ENCODE data around the gene DUSP1. TPM values are rescaled to one million over a fixed set of nuclear protein-coding genes. Genes with fewer than 3 reads are reported as not detected.

Gene DUSP1
- total and polyA plus RNA-seq, 9 of the 15 experiments (the other 6 are each of a cell fraction or from before 2014, with no cell fraction given): 2.1 to 14.2 (median 8.5) TPM

- Histone ChIP-seq H2AFZ (ENCODE audit: low read depth, low read length) (peak overlapping the region; percentile 87), H3K36me3 (ENCODE audit: control insufficient read depth, insufficient read depth, low read length) (no peaks in the 10 kb centered on the region), H3K79me2 (ENCODE audit: control insufficient read depth, insufficient read depth, low read length) (no peaks in the 10 kb centered on the region), H3K9ac (ENCODE audit: insufficient read depth in 1 of 2, low read depth in 2 of 2, low read length in 2 of 2) (0 out of 4 replicates have a peak overlapping the region, but pooled peaks of 1 of the 2 experiments have one; percentile 30), H3K4me2 (ENCODE audit: insufficient read depth, low read length) (no peak overlapping the region), H3K9me3 (replicated peaks; ENCODE audit: control insufficient read depth, insufficient read depth, low read depth, low read length) (no peaks in the 10 kb centered on the region), H4K20me1 (replicated peaks; ENCODE audit: control insufficient read depth, insufficient read depth, low read length) (no peaks in the 10 kb centered on the region), H3K27ac (ENCODE audit: extremely low read depth, low read depth, low read length) (0 out of 3 replicates have a peak overlapping the region, but pooled peaks have one; percentile 44), H3K4me1 (replicated peaks in 1 of 2; ENCODE audit: control insufficient read depth in 2 of 2, insufficient read depth in 2 of 2, low read length in 2 of 2) (peaks cover 40 to 43% of the 10 kb centered on the region in 2 experiments), H3K4me3 (no peak overlapping the region), H3K9me1 (ENCODE audit: control insufficient read depth, insufficient read depth, low read length) (no peaks in the 10 kb centered on the region), H3K27me3 (ENCODE audit: control insufficient read depth in 2 of 2, insufficient read depth in 2 of 2, low read length in 2 of 2) (no peaks in the 10 kb centered on the region)
- ChIA-PET CTCF (ENCODE audit: low intra/inter-chr PET ratio) (no interaction called here), POLR2A (interaction anchor here (0.9 to 1.8 kb wide), 3 partner anchors 17 to 22 kb away, joined by 3 to 13 read pairs (median 4); partner anchors contain the start of gene DUSP1)
- TF ChIP-seq SPI1 (IDR thresholded peaks at IDR 0.05; ENCODE audit: borderline replicate concordance, low read depth, low read length) (0 out of 2 replicates have a peak, but pooled peaks have one; percentile 45), SMARCA4 (IDR thresholded peaks at IDR 0.05) (no peak)
- no TSS peak for BruUV-seq (replicated peaks)
- no peak for FAIRE-seq
- WGBS (ENCODE audit: insufficient coverage, low coverage, missing lambda C conversion rate): 80% methylated on average over 13 of the region's 13 CpGs
- intact Hi-C loops (cut with micrococcal nuclease) (no loop called here), in situ Hi-C loops (cut with MboI) (no loop called here)
- no peak for DNase-seq (ENCODE audit: extremely low read depth in 1 of 4, low spot score in 3 of 4)
- no peak for ATAC-seq
Measured at GRCh38 chr5:172792701-172793570, 21.9 kb upstream of the DUSP1 start.

DNA sequence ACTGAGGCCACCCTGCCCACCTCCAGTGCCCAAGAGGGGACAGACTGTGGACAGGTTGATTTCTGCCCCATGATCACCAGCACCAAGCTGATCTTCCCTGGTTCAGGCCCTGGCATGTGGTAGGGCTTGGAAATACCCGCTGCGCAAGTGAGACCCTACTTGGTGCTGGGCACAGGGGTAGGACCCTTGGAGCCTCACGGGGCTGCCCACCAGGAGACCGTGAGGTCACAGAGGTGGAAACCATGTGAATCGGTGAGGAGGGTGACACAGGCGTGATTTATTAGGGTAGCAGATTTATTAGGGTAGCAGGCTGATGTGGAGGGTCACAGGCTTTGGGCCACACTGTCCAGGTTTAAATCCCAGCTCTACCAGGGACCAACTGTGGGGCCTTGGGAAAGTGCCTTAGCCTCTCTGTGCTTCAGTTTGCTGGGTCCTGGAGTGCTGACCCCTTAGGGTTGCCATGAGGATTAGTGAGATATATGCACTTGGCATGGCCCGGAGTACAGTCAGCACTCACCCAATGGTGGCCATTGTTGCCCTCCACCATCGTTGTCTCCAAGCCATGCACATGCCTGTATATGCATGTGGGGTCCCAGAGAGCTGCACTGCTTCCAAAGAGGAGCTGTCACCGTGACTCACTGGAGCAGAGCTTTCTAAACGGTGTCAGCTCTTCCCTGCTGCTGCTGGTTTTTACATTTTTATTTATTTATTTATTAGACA lies 20.9 kb upstream of the DUSP1 start:
- peaks cover 43 to 46% of the 10 kb centered on the region in 2 experiments for H3K4me1 ChIP-seq (replicated peaks in 1 of 2; ENCODE audit: control insufficient read depth in 2 of 2, insufficient read depth in 2 of 2, low read length in 2 of 2)
- CTCF ChIA-PET (ENCODE audit: low intra/inter-chr PET ratio): no interaction called here
- no peak for TF ChIP-seq CBX2 (IDR thresholded peaks at IDR 0.05; ENCODE audit: insufficient read depth, low read length, poor library complexity, severe bottlenecking)
- no peak for TF ChIP-seq SUPT5H (IDR thresholded peaks at IDR 0.05)

More for the DNA sequence above, 20.9 kb upstream of the DUSP1 start:
- H3K36me3 ChIP-seq (ENCODE audit: control insufficient read depth, insufficient read depth, low read length): no peaks in the 10 kb centered on the region
- no peaks in the 10 kb centered on the region for H3K79me2 ChIP-seq (ENCODE audit: control insufficient read depth, insufficient read depth, low read length)
- intact Hi-C loops (cut with micrococcal nuclease) (no loop called here), in situ Hi-C loops (cut with MboI) (no loop called here)
- no peak overlapping the region for H2AFZ ChIP-seq (ENCODE audit: low read depth, low read length)
- no peak overlapping the region for H3K4me2 ChIP-seq (ENCODE audit: insufficient read depth, low read length)
- H3K9ac ChIP-seq (ENCODE audit: insufficient read depth in 1 of 2, low read depth in 2 of 2, low read length in 2 of 2): peak overlapping the region in 1 of 2 experiments; percentile 78; a peak in 2 of 4 replicates
- no peaks in the 10 kb centered on the region for H3K27me3 ChIP-seq (ENCODE audit: control insufficient read depth in 2 of 2, insufficient read depth in 2 of 2, low read length in 2 of 2)
- 77% methylated on average over 10 of the region's 10 CpGs for WGBS (ENCODE audit: insufficient coverage, low coverage, missing lambda C conversion rate)
- FAIRE-seq: no peak
- no TSS peak for BruUV-seq (replicated peaks)
- no peak for ATAC-seq
- H3K9me1 ChIP-seq (ENCODE audit: control insufficient read depth, insufficient read depth, low read length): no peaks in the 10 kb centered on the region
- DNase-seq (ENCODE audit: extremely low read depth in 1 of 4, low spot score in 3 of 4): no peak
- H3K27ac ChIP-seq (ENCODE audit: extremely low read depth, low read depth, low read length): no peak overlapping the region
- POLR2A ChIA-PET: interaction anchor here (0.6 to 1.9 kb wide), 4 partner anchors 8 to 16 kb away, joined by 3 to 10 read pairs (median 6); no protein-coding TSS in a partner anchor
- no peaks in the 10 kb centered on the region for H3K9me3 ChIP-seq (replicated peaks; ENCODE audit: control insufficient read depth, insufficient read depth, low read depth, low read length)
- no peak overlapping the region for H3K4me3 ChIP-seq
- H4K20me1 ChIP-seq (replicated peaks; ENCODE audit: control insufficient read depth, insufficient read depth, low read length): no peaks in the 10 kb centered on the region
